Loucy (cell line): ENCODE results near the gene CYS1.

Experiments used
- H2AFZ ChIP-seq: fragments of 200-600 bp; sonication (generic); 2 replicates; pipeline ENCODE4 v1.6.0; 2016; ENCODE audit warnings: antibody characterized with exemption, mild to moderate bottlenecking, low read length, moderate library complexity
- H3F3A ChIP-seq: fragments of 200-600 bp; 2 replicates; pipeline ENCODE4 v1.6.0; 2016; ENCODE audit warnings: antibody characterized with exemption, low read depth, mild to moderate bottlenecking
- H3K27me3 ChIP-seq: fragments of 200-600 bp; sonication (generic); 2 replicates; pipeline ENCODE4 v1.6.1; 2014; ENCODE audit warnings: low read length, mild to moderate bottlenecking; ENCODE audit not compliant: insufficient read depth, poor library complexity, severe bottlenecking
- H3K36me3 ChIP-seq: fragments of 200-600 bp; sonication (generic); 2 replicates; pipeline ENCODE4 v1.6.1; 2016; ENCODE audit warnings: low read length; ENCODE audit not compliant: insufficient read depth
- H3K4me1 ChIP-seq: fragments of 200-600 bp; sonication (generic); 2 replicates; pipeline ENCODE4 v1.5.1; 2014; ENCODE audit warnings: low read length, mild to moderate bottlenecking; ENCODE audit not compliant: insufficient read depth, poor library complexity, severe bottlenecking
- H3K4me2 ChIP-seq: fragments of 200-600 bp; sonication (generic); 2 replicates; pipeline ENCODE4 v1.6.0; 2014; ENCODE audit warnings: antibody characterized with exemption, low read length, low read depth, mild to moderate bottlenecking; ENCODE audit not compliant: poor library complexity, severe bottlenecking
- H3K4me3 ChIP-seq: fragments of 200-600 bp; sonication (generic); 2 replicates; pipeline ENCODE4 v1.5.1; 2014; ENCODE audit warnings: low read length, mild to moderate bottlenecking, mixed read lengths; ENCODE audit not compliant: poor library complexity, severe bottlenecking
- H3K79me2 ChIP-seq: fragments of 200-600 bp; sonication (generic); 2 replicates; pipeline ENCODE4 v1.6.1; 2014; ENCODE audit warnings: low read length; ENCODE audit not compliant: insufficient read depth
- H3K9ac ChIP-seq: fragments of 200-600 bp; sonication (generic); 2 replicates; pipeline ENCODE4 v1.6.0; 2014; ENCODE audit warnings: mild to moderate bottlenecking, low read depth, low read length, moderate library complexity; ENCODE audit not compliant: poor library complexity, severe bottlenecking
- H3K9me2 ChIP-seq: fragments of 200-600 bp; sonication (generic); replicated peaks from 2 replicates; pipeline ENCODE4 v1.6.1; 2016; ENCODE audit warnings: low read depth, low read length, mixed read lengths
- H3K9me3 ChIP-seq: fragments of 200-600 bp; sonication (generic); 2 replicates; pipeline ENCODE4 v1.6.1; 2014; ENCODE audit warnings: mild to moderate bottlenecking, antibody characterized with exemption, low read length, low read depth; ENCODE audit not compliant: insufficient read depth
- H4K20me1 ChIP-seq: fragments of 200-600 bp; sonication (generic); 2 replicates; pipeline ENCODE4 v1.6.0; 2014; ENCODE audit warnings: antibody characterized with exemption, low read length, mild to moderate bottlenecking; ENCODE audit not compliant: insufficient read depth, poor library complexity, severe bottlenecking
- CTCF ChIP-seq: fragments of 200-600 bp; sonication (generic); conservative IDR thresholded peaks from 2 replicates; pipeline ENCODE4 v1.5.1; 2014; ENCODE audit warnings: mild to moderate bottlenecking, antibody characterized with exemption, low read length
- EZH2phosphoT487 ChIP-seq: fragments of 200-600 bp; IDR thresholded peaks from 2 replicates; pipeline ENCODE4 v1.6.1; 2018; ENCODE audit warnings: antibody characterized with exemption, mild to moderate bottlenecking, moderate library complexity, borderline replicate concordance

CYS1 gene

GRCh38 chr2:10071176-10071575 is 9.0 kb downstream of the CYS1 start:
- Histone ChIP-seq H3K4me1 (peaks cover 5% of the 10 kb centered on the region), H4K20me1 (no peaks in the 10 kb centered on the region), H3K9me2 (no peaks in the 10 kb centered on the region), H3K9me3 (peaks cover 6% of the 10 kb centered on the region; the same call in 1 of the 2 replicates), H3K36me3 (no peaks in the 10 kb centered on the region), H3K4me3 (no peak overlapping the region), H3F3A (no peaks in the 10 kb centered on the region), H2AFZ (no peak overlapping the region), H3K4me2 (no peak overlapping the region), H3K9ac (no peak overlapping the region), H3K27me3 (no peaks in the 10 kb centered on the region), H3K79me2 (no peaks in the 10 kb centered on the region)
- TF ChIP-seq EZH2phosphoT487 (no peak), CTCF (no peak)

- Histone ChIP-seq H3K4me2 (no peak overlapping the region), H3K79me2 (no peaks in the 10 kb centered on the region), H3K36me3 (no peaks in the 10 kb centered on the region), H3K27me3 (no peaks in the 10 kb centered on the region), H3F3A (no peaks in the 10 kb centered on the region), H3K4me1 (no peaks in the 10 kb centered on the region), H3K9me3 (peaks cover 6% of the 10 kb centered on the region; the same call in 1 of the 2 replicates), H3K9ac (no peak overlapping the region), H3K9me2 (no peaks in the 10 kb centered on the region), H4K20me1 (no peaks in the 10 kb centered on the region), H3K4me3 (no peak overlapping the region), H2AFZ (no peak overlapping the region)
- TF ChIP-seq EZH2phosphoT487 = no peak
- TF ChIP-seq CTCF = no peak
Observed at GRCh38 chr2:10067881-10068280, 12.3 kb downstream of the CYS1 start.

- no peak overlapping the region for H3K9ac ChIP-seq
- no peaks in the 10 kb centered on the region for H3K9me2 ChIP-seq
- peaks cover 6% of the 10 kb centered on the region; the same call in 1 of the 2 replicates for H3K9me3 ChIP-seq
- no peaks in the 10 kb centered on the region for H3F3A ChIP-seq
- H4K20me1 ChIP-seq = no peaks in the 10 kb centered on the region
- no peaks in the 10 kb centered on the region for H3K4me1 ChIP-seq
- H2AFZ ChIP-seq = no peak overlapping the region
- no peak overlapping the region for H3K4me2 ChIP-seq
- H3K27me3 ChIP-seq = no peaks in the 10 kb centered on the region
- TF ChIP-seq EZH2phosphoT487 = no peak
- TF ChIP-seq CTCF = no peak
- H3K79me2 ChIP-seq = no peaks in the 10 kb centered on the region
- no peaks in the 10 kb centered on the region for H3K36me3 ChIP-seq
- no peak overlapping the region for H3K4me3 ChIP-seq
Observed at GRCh38 chr2:10067330-10067729, 12.9 kb downstream of the CYS1 start.
